IMR-90 (cell line): Measurements from ENCODE around the gene NAA80. TPM values are rescaled to one million over a fixed set of nuclear protein-coding genes. Genes with fewer than 3 reads are reported as not detected.

Experiments
- polyA plus RNA-seq, 3 experiments: library from polyadenylated mRNA; depleted of rRNA; stranded (reverse); fragments of >200 nt; gene quantifications; 2 replicates each; pipeline ENCODE4 v1.2.3, GENCODE V29; 2012; ENCODE audit warnings: low replicate concordance in 1 of 3
- total RNA-seq: library from RNA; depleted of rRNA; stranded (reverse); fragments of >200 nt; gene quantifications from 2 replicates; pipeline ENCODE4 v1.2.3, GENCODE V29; 2012; rRNA removed

NAA80 gene
- total and polyA plus RNA-seq, 2 of the 4 experiments (the other 2 are of a cell fraction): 5.0 to 14.4 TPM

Other genes starting within 250 kb of the NAA80 start
- gene RBM5, start 210.5 kb downstream of the NAA80 start, total RNA-seq: 121 and 122 TPM in 2 replicates
- gene RBM5, start 210.5 kb downstream of the NAA80 start, polyA plus RNA-seq (2012; rRNA removed): 143 and 155 TPM in 2 replicates
- gene SEMA3F, start 144.1 kb downstream of the NAA80 start, total RNA-seq: 7.3 and 9.2 TPM in 2 replicates
- gene SEMA3F, start 144.1 kb downstream of the NAA80 start, polyA plus RNA-seq (2012; rRNA removed): 23.3 and 26.7 TPM in 2 replicates
- gene GNAT1, start 107.8 kb downstream of the NAA80 start, total RNA-seq: not detected in 2 replicates
- 0.04 TPM in 1 of 2 replicates, not detected in the other for gene GNAT1, start 107.8 kb downstream of the NAA80 start, polyA plus RNA-seq (2012; rRNA removed)
- gene SLC38A3, start 94.1 kb downstream of the NAA80 start, total RNA-seq: 0.36 TPM in 1 of 2 replicates, not detected in the other
- 0.12 and 0.36 TPM in 2 replicates for gene SLC38A3, start 94.1 kb downstream of the NAA80 start, polyA plus RNA-seq (2012; rRNA removed)
- gene GNAI2, start 63.2 kb downstream of the NAA80 start, total RNA-seq: 816 and 867 TPM in 2 replicates
- gene GNAI2, start 63.2 kb downstream of the NAA80 start, polyA plus RNA-seq (2012; rRNA removed): 1,079 and 1,150 TPM in 2 replicates
- 3.9 and 4.3 TPM in 2 replicates for gene SEMA3B, start 30.3 kb downstream of the NAA80 start, total RNA-seq
- 29.3 and 34.3 TPM in 2 replicates for gene SEMA3B, start 30.3 kb downstream of the NAA80 start, polyA plus RNA-seq (2012; rRNA removed)
- gene LSMEM2, start 20.3 kb downstream of the NAA80 start, total RNA-seq: under 0.01 TPM in 2 replicates
- not detected in 2 replicates for gene LSMEM2, start 20.3 kb downstream of the NAA80 start, polyA plus RNA-seq (2012; rRNA removed)
- 48.6 and 52.7 TPM in 2 replicates for gene IFRD2, start 7.0 kb downstream of the NAA80 start, total RNA-seq
- 79.1 and 85.2 TPM in 2 replicates for gene IFRD2, start 7.0 kb downstream of the NAA80 start, polyA plus RNA-seq (2012; rRNA removed)
- 2.2 and 2.7 TPM in 2 replicates for gene HYAL3, start within 50 bp of the NAA80 start, total RNA-seq
- 5.7 and 7.6 TPM in 2 replicates for gene HYAL3, start within 50 bp of the NAA80 start, polyA plus RNA-seq (2012; rRNA removed)
- gene HYAL1, start 4.2 kb upstream of the NAA80 start, total RNA-seq: under 0.01 and 0.36 TPM in 2 replicates
- 0.29 and 0.32 TPM in 2 replicates for gene HYAL1, start 4.2 kb upstream of the NAA80 start, polyA plus RNA-seq (2012; rRNA removed)
- 53.6 and 56.8 TPM in 2 replicates for gene HYAL2, start 23.3 kb upstream of the NAA80 start, total RNA-seq
- 104 and 114 TPM in 2 replicates for gene HYAL2, start 23.3 kb upstream of the NAA80 start, polyA plus RNA-seq (2012; rRNA removed)
- 13.4 and 14.2 TPM in 2 replicates for gene TUSC2, start 28.8 kb upstream of the NAA80 start, total RNA-seq
- 24.0 and 24.8 TPM in 2 replicates for gene TUSC2, start 28.8 kb upstream of the NAA80 start, polyA plus RNA-seq (2012; rRNA removed)
- gene RASSF1, start 41.4 kb upstream of the NAA80 start, total RNA-seq: 17.4 and 18.3 TPM in 2 replicates
- gene RASSF1, start 41.4 kb upstream of the NAA80 start, polyA plus RNA-seq (2012; rRNA removed): 53.4 and 55.6 TPM in 2 replicates
- gene ZMYND10, start 46.3 kb upstream of the NAA80 start, total RNA-seq: 0.83 and 1.1 TPM in 2 replicates
- 1.1 and 1.4 TPM in 2 replicates for gene ZMYND10, start 46.3 kb upstream of the NAA80 start, polyA plus RNA-seq (2012; rRNA removed)
- gene NPRL2, start 51.4 kb upstream of the NAA80 start, total RNA-seq: 27.5 and 38.7 TPM in 2 replicates
- gene NPRL2, start 51.4 kb upstream of the NAA80 start, polyA plus RNA-seq (2012; rRNA removed): 38.3 and 38.5 TPM in 2 replicates
- gene CYB561D2, start 51.5 kb upstream of the NAA80 start, total RNA-seq: 26.1 and 29.2 TPM in 2 replicates
- gene CYB561D2, start 51.5 kb upstream of the NAA80 start, polyA plus RNA-seq (2012; rRNA removed): 31.7 and 41.5 TPM in 2 replicates
- 35.3 and 35.6 TPM in 2 replicates for gene TMEM115, start 60.1 kb upstream of the NAA80 start, total RNA-seq
- 47.3 and 54.3 TPM in 2 replicates for gene TMEM115, start 60.1 kb upstream of the NAA80 start, polyA plus RNA-seq (2012; rRNA removed)
- not detected in 2 replicates for gene CACNA2D2, start 204.2 kb upstream of the NAA80 start, total RNA-seq
- gene CACNA2D2, start 204.2 kb upstream of the NAA80 start, polyA plus RNA-seq (2012; rRNA removed): 0.11 and 0.15 TPM in 2 replicates